ENCODE measurements around the gene GK. TPM values are rescaled to one million over a fixed set of nuclear protein-coding genes. Genes with fewer than 3 reads are reported as not detected.

The GK gene
- total and polyA plus RNA-seq, 8 donors: 7.1 to 65.9 (median 9.8) TPM

- peak; percentile 64 for ATAC-seq
- H3K4me1 ChIP-seq: peaks cover 0 to 8% of the 10 kb centered on the region in 2 donors
These were observed 6.2 kb downstream of the GK start for GRCh38 chrX:30659421-30659820.

GRCh38 chrX:30661228-30661627, 8.0 kb downstream of the GK start:
- intact Hi-C loops (cut with DNase I): no loop called here
- Histone ChIP-seq H3K36me3 (no peaks in the 10 kb centered on the region), H3K27me3 (no peaks in the 10 kb centered on the region), H3K9me3 (no peaks in the 10 kb centered on the region), H3K4me3 (no peak overlapping the region), H3K4me1 (peaks cover 0 to 8% of the 10 kb centered on the region in 2 donors), H3K27ac (no peak overlapping the region)
- no peak for DNase-seq
- no peak for ATAC-seq
- no peak for TF ChIP-seq CTCF (IDR thresholded peaks at IDR 0.05)

More at GRCh38 chrX:30659421-30659820, 6.2 kb downstream of the GK start:
- Histone ChIP-seq H3K27ac (peak overlapping the region; percentile 14 to 82), H3K9me3 (no peaks in the 10 kb centered on the region), H3K27me3 (no peaks in the 10 kb centered on the region), H3K4me3 (no peak overlapping the region), H3K36me3 (no peaks in the 10 kb centered on the region)
- no peak for DNase-seq
- intact Hi-C loops (cut with DNase I): no loop called here
- TF ChIP-seq CTCF (IDR thresholded peaks at IDR 0.05): no peak

- H3K27me3 ChIP-seq: no peaks in the 10 kb centered on the region
- ATAC-seq: no peak
- no peak for DNase-seq
- TF ChIP-seq CTCF (IDR thresholded peaks at IDR 0.05): no peak
- no peak overlapping the region for H3K4me3 ChIP-seq
- no peak overlapping the region for H3K27ac ChIP-seq
- no peaks in the 10 kb centered on the region for H3K9me3 ChIP-seq
- H3K4me1 ChIP-seq: peaks cover 0 to 8% of the 10 kb centered on the region in 2 donors
- peaks cover 0 to 4% of the 10 kb centered on the region in 2 donors for H3K36me3 ChIP-seq
- intact Hi-C loops (cut with DNase I): no loop called here
These were observed 10.1 kb downstream of the GK start for GRCh38 chrX:30663322-30663721.

GRCh38 chrX:30665471-30665870, 12.2 kb downstream of the GK start:
- intact Hi-C loops (cut with DNase I): no loop called here

GRCh38 chrX:30666094-30666493, 12.9 kb downstream of the GK start:
- DNase-seq (no peak), ATAC-seq (no peak)
- intact Hi-C loops (cut with DNase I): no loop called here
- no peak for TF ChIP-seq CTCF (IDR thresholded peaks at IDR 0.05)
- no peaks in the 10 kb centered on the region for H3K27me3 ChIP-seq
- H3K4me3 ChIP-seq: no peak overlapping the region
- peaks cover 0 to 26% of the 10 kb centered on the region in 2 donors for H3K36me3 ChIP-seq
- no peaks in the 10 kb centered on the region for H3K4me1 ChIP-seq
- no peaks in the 10 kb centered on the region for H3K9me3 ChIP-seq
- no peak overlapping the region for H3K27ac ChIP-seq

More at GRCh38 chrX:30665471-30665870, 12.2 kb downstream of the GK start:
- Histone ChIP-seq H3K27ac (no peak overlapping the region), H3K4me3 (no peak overlapping the region), H3K4me1 (peaks cover 0 to under 1% of the 10 kb centered on the region in 2 donors), H3K9me3 (no peaks in the 10 kb centered on the region), H3K27me3 (no peaks in the 10 kb centered on the region), H3K36me3 (peaks cover 0 to 25% of the 10 kb centered on the region in 2 donors)
- no peak for TF ChIP-seq CTCF (IDR thresholded peaks at IDR 0.05)
- ATAC-seq (no peak), DNase-seq (no peak)
